LHCN-M2 (cell line): ENCODE measurements around the gene HCFC1. TPM values are rescaled to one million over a fixed set of nuclear protein-coding genes. Genes with fewer than 3 reads are reported as not detected.

ENCODE experiments used
- DNase-seq: peaks from one replicate; pipeline ENCODE4 v3.0.0-alpha.2; 2012; ENCODE audit warnings: low read depth
- total RNA-seq: library from RNA; depleted of rRNA; stranded (reverse); fragments of >200 nt; gene quantifications from 2 replicates; pipeline ENCODE4 v1.2.3, GENCODE V29; 2014

HCFC1 gene
- total RNA-seq, 1 experiment from 2014 or later, result 37.4 TPM

- no peak for DNase-seq
Measured at GRCh38 chrX:153941336-153942252, 30.0 kb downstream of the HCFC1 start.

GRCh38 chrX:153939573-153939972 lies 32.0 kb downstream of the HCFC1 start:
- DNase-seq, result no peak

GRCh38 chrX:153938226-153938786 lies 33.3 kb downstream of the HCFC1 start:
- no peak for DNase-seq

DNA sequence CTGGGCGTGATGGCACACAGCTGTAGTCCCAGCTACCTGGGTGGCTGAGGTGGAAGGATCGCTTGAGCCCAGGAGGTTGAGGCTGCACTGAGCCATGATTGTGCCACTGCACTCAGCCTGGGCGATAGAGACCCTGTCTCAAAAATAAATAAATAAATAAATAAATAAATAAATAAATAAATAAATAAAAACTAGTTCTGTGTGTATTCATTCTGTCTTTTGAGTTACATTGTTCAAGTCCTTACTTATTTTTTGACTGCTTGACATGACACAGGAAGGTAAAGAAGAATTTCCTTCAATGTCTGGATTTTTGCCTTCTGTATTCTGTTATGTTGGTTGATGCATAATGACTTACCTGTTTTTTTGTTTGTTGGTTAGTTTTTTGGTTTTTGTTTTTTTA lies 34.6 kb downstream of the HCFC1 start:
- no peak for DNase-seq

GRCh38 chrX:153935326-153935851 lies 36.2 kb downstream of the HCFC1 start:
- no peak for DNase-seq

DNA sequence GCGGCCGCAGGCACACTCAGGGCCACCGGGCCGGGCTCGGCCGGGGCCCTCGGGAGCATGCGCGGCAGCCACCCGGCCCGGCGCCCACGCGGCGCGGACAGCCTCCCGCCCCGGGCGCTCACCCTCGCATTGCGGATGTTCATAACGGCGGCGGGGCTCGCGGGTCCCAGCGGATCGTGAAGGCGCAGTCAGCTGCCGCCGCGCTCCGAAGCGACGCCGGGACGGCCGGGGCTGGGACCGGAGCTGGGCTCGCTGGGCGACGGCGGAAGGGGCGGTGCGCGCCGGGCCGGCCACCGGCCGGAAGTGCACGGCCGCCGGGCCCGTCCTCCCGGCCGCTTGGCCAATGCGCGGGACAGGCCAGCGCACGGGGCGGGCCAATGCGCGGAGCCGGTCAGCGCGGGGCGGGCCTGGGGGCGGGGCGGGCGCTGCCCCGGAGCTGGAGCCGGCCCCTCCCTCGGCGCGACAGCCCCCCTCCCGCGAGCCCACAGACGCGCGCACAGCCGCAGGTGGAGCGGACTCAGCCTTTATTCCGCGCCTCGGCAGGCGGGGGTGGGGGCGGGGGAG lies 36.8 kb downstream of the HCFC1 start, which contains the start of gene NAA10:
Gene NAA10, minus strand, starts transcription at position 276 of the 564 bp plus-strand sequence. Its CDS starts 133 bp downstream, at position 143.
- DNase-seq, result peak; percentile 61

GRCh38 chrX:153934148-153934761 lies 37.4 kb downstream of the HCFC1 start:
- DNase-seq, result no peak

DNA sequence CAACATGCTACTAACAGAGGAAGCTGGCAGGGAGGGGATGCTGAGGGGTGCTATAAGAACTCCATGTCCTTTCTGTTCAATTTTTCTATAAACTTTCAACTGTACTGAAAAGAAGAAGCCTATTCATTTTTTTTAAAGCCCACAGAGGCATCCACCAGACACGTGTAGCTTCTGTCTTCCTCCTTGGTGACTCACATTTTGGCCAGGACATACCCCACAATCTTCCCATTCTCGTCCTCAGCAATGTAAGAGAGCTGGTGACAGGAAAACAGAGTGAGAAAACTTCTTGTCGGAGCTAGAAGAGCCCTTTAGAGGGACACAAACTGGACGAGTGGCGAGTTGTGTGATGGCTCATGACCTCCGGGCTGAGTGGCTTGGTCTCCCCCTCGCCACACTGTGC lies 37.9 kb downstream of the HCFC1 start:
- peak; percentile 22 for DNase-seq

DNA sequence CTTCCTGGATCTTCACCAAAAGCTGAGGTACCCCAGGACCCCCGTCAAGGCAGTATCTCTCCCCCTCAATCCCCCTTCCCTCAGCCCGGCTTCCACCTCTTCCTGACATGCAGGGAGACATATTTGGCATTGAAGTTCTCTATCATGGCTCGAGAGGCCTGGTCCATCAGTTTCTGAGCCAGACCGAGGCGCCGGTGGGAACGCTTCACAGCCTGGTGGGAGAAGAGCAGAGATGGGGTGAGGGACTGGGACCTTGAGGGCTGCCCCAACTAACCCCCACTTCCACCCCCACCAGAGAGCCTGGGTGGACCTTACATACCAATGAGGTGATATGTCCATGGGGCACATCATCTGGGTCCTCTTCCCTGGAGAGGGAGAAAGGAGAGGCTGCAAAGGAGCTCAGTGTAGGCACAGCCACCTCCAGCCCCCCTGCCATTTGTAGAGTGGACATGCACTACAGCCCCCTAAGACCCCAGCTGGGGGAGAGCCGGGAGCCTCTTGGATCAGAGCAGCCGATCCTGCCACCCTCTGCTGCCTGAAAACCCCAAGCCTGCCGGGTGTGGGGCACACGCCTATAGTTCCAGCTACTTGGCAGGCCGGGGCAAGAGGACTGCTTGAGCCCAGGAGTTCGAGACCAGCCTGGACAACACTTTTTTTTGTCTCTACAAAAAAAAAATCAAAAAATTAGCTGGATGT lies 39.2 kb downstream of the HCFC1 start:
- DNase-seq, result no peak

DNA sequence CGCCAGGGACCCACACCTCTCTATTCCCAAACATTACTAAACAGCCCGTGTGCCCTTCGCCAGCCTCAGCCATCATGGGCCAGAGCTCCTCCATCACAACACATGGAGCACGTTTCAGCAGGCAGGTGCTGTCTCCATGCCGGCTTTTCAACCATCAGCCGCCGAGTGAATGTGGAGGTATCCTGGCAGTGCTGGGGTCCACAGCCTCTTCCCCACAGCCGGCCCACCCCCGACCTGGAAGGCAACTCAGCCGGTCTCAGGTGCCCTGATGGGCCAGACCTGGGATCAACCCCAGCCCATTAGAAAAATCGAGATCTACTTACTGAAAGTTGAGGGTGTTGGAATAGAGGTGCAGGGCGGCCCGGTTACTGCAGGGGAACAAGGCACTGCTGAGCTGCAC lies 39.9 kb downstream of the HCFC1 start:
- no peak for DNase-seq

DNA sequence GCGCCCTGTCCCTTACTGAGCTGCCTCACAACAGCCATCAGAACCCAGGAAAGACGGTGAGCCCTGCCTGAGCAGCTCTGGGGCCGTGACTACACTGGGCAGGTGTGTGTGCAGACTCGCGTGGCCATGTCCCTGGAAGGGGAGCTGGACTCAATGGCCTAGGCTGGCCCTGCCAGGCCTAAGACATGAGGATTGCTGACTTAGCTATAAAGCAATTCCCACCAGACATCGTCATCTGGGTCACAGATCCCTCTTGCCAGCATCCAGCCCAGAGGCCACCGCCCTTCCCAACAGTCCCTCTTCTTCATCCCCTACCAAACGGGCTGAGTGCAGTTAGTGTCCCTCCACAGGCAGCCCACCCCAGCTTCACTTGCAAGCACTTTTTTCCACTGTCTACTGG lies 40.5 kb downstream of the HCFC1 start:
- no peak for DNase-seq

DNA sequence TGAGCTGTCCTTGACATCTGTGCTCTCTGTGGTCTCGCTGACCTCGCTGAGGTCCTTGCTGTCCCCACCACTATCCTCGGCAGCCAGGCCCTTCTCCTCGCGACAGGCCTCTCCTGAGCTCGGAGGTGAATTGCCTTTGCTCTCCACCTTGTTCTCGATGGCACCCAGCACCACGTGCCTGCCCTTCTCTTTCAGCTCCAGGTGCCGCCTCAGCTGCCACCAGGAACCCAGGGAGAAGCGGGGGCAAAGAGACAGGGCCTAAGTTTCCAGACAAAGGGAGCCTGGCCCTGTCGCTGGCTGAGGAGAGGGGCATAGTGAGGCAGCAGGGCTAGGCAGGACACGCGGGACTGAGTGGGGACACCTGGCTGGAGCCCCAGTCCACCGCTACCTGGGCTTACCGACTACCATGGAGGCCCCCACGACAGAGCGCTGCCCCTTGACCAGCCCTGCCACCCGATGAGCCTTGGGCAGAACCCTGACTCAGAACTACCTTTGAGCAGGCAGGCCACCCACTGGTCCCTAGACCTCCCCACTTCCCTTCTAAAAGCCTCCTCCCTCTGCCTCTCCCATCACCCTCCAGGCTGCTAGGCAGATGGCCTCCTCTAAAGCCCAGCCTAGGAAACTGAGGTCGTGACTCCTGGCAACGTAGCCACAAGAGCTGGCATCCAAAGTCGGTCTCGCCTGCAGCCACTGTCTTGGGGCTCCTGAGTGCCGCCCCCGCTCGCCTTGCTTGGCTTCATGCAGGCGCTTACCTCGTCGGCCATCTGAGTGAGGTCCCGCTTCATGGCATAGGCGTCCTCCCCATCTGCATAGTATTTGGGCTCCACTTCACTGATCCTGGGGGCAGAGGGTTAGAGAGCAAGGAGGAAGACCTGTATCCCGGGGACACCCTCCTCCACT lies 41.4 kb downstream of the HCFC1 start:
- no peak for DNase-seq

GRCh38 chrX:153929576-153929975 lies 42.0 kb downstream of the HCFC1 start:
- no peak for DNase-seq

GRCh38 chrX:153928846-153929245 lies 42.8 kb downstream of the HCFC1 start:
- no peak for DNase-seq

DNA sequence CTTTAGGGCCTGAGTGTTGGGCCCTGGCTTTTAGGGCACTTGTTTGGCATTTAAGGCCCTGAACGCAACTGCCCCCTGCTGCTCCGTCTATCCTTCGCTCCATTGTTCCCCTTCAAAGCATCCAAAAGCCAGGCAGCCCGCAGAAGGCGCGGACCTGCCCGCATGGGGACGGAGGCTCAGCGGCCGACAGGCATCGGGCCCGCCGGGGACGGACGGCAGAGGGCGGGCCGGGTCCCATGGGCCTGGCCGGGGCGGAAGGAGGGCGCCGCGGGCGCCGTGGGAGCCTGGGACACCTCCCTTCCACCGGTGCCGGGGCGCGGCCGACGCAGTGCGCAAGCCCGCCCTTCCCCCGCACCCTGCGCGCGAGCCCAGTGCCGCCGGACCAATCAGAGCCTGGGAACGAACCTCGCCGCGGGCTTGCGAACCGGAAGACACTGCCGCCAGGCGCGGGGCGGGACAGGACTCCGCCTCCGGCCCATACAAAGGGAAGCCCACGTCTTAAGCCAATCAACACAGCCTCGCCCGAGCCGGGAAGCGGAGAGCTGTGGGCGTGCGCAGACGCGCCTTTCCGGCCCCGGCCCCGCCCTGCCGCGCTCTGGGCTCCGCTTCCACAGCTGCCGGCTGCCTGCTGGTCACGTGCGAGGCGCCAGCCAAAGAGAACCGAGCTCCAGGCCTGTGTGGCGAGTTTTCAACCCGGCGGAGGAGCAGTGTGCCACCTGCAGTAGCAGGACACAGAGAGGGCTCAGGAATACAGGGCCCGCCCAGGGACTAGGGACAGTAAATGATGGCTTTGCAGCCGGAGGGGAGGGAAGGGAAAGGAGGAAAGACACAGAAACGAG lies 43.5 kb downstream of the HCFC1 start:
- DNase-seq, result peak; percentile 95

GRCh38 chrX:153927672-153927921 lies 44.0 kb downstream of the HCFC1 start:
- no peak for DNase-seq

GRCh38 chrX:153926858-153927671 lies 44.6 kb downstream of the HCFC1 start:
- DNase-seq, result peak; percentile 74

- no peak for DNase-seq
Measured at GRCh38 chrX:153926552-153926857, 45.1 kb downstream of the HCFC1 start.
